Endothelial cell of umbilical vein (primary cell): ENCODE results near the gene TAGLN2. TPM values are rescaled to one million over a fixed set of nuclear protein-coding genes. Genes with fewer than 3 reads are reported as not detected.
A peak's percentile ranks its signal among the peaks of the same experiment; 100 is the strongest.

Experiments used
- BruUV-seq: library from RNA; stranded (reverse); fragments of 400-500 nt; replicated peaks from 2 replicates; lab custom pipeline; 2021; lab: Mats Ljungman, UMichigan
- CTCF ChIA-PET: fragments of 300-600, 350-600 bp; sonication (Branson Sonifier 250); formaldehyde crosslinking; loops from one replicate; lab custom pipeline; 2021; ENCODE audit warnings: antibody characterized with exemption, inconsistent platforms; lab: Charles Lee
- POLR2A ChIA-PET: fragments of 300-600, 350-600 bp; sonication (Branson Sonifier 250); formaldehyde crosslinking; loops from one replicate; lab custom pipeline; 2021; ENCODE audit warnings: antibody characterized with exemption, inconsistent platforms; lab: Charles Lee
- DNase-seq: peaks from one replicate; pipeline ENCODE4 v3.0.0-alpha.2; 2011; ENCODE audit warnings: low read depth, low spot score
- FAIRE-seq: peaks from 2 replicates; lab custom pipeline; 2011; peaks lifted over from hg19 to GRCh38; lab: Jason Lieb, UNC
- H2AFZ ChIP-seq: 2 replicates; pipeline ENCODE4 v1.6.0; 2012; ENCODE audit warnings: low read depth, low read length, control low read depth, inconsistent platforms
- H3K27ac ChIP-seq: 2 replicates; pipeline ENCODE4 v1.5.1; 2011; ENCODE audit warnings: low read depth, mild to moderate bottlenecking, control low read depth, low read length, moderate library complexity; ENCODE audit not compliant: insufficient read depth
- H3K27me3 ChIP-seq, 2 experiments: 2 replicates each; pipeline versions ENCODE4 v1.6.0 to v1.6.1; 2011; ENCODE audit warnings: low read length in 2 of 2, mixed read lengths in 1 of 2; ENCODE audit not compliant: control insufficient read depth in 2 of 2, insufficient read depth in 2 of 2
- H3K36me3 ChIP-seq, 2 experiments: 2 replicates in 1 of 2; 3 replicates in 1 of 2; pipeline ENCODE4 v1.5.1; 2011; ENCODE audit warnings: low read length in 2 of 2, mild to moderate bottlenecking in 1 of 2, moderate library complexity in 1 of 2; ENCODE audit not compliant: control insufficient read depth in 2 of 2, insufficient read depth in 2 of 2; ENCODE audit errors: extremely low read depth in 1 of 2
- H3K4me1 ChIP-seq: 3 replicates; pipeline ENCODE4 v1.5.1; 2011; ENCODE audit warnings: mild to moderate bottlenecking, low read length; ENCODE audit not compliant: control insufficient read depth, insufficient read depth; ENCODE audit errors: extremely low read depth
- H3K4me2 ChIP-seq: 2 replicates; pipeline ENCODE4 v1.6.1; 2011; ENCODE audit warnings: low read length, control low read depth, mixed read lengths; ENCODE audit not compliant: insufficient read depth
- H3K4me3 ChIP-seq, 3 experiments: fragments of 200-600 bp in 1 of 3; sonication (generic), shearing (Covaris generic) in 1 of 3; replicated peaks in 1 of 3; 2 replicates each; pipeline ENCODE4 v1.5.1; 2011 to 2016; ENCODE audit warnings: control low read depth in 3 of 3, low read length in 3 of 3, mild to moderate bottlenecking in 2 of 3, inconsistent platforms in 1 of 3, low read depth in 1 of 3, moderate library complexity in 1 of 3; ENCODE audit not compliant: insufficient read depth in 1 of 3
- H3K79me2 ChIP-seq: 2 replicates; pipeline ENCODE4 v1.6.0; 2012; ENCODE audit warnings: low read length, inconsistent platforms; ENCODE audit not compliant: control insufficient read depth, insufficient read depth
- H3K9ac ChIP-seq: replicated peaks from 2 replicates; pipeline ENCODE3; 2011; ENCODE audit warnings: low read length, control low read depth; ENCODE audit not compliant: insufficient read depth; ENCODE audit errors: extremely low read depth
- H3K9me1 ChIP-seq: replicated peaks from 3 replicates; pipeline ENCODE4 v1.6.0; 2011; ENCODE audit warnings: mild to moderate bottlenecking, low read length; ENCODE audit not compliant: control insufficient read depth, insufficient read depth; ENCODE audit errors: extremely low read depth
- H3K9me3 ChIP-seq: replicated peaks from 2 replicates; pipeline ENCODE4 v1.5.1; 2012; ENCODE audit warnings: low read length, inconsistent platforms; ENCODE audit not compliant: control insufficient read depth, insufficient read depth
- H4K20me1 ChIP-seq: replicated peaks from 2 replicates; pipeline ENCODE3; 2011; ENCODE audit warnings: mild to moderate bottlenecking, low read length; ENCODE audit not compliant: control insufficient read depth, insufficient read depth; ENCODE audit errors: extremely low read depth
- EZH2 ChIP-seq: IDR thresholded peaks from 2 replicates; pipeline ENCODE4 v1.6.1; 2012; ENCODE audit warnings: borderline replicate concordance, low read depth, mild to moderate bottlenecking, moderate library complexity, low read length, inconsistent platforms; ENCODE audit not compliant: severe bottlenecking
- FOS ChIP-seq: IDR thresholded peaks from 2 replicates; pipeline ENCODE4 v1.6.1; 2011; ENCODE audit warnings: mild to moderate bottlenecking, low read length, moderate library complexity, borderline replicate concordance; ENCODE audit not compliant: insufficient read depth
- GATA2 ChIP-seq: IDR thresholded peaks from 2 replicates; pipeline ENCODE4 v1.7.0; 2011; ENCODE audit warnings: low read depth, mild to moderate bottlenecking, moderate library complexity, mixed read lengths, low read length; ENCODE audit not compliant: insufficient read length, insufficient read depth
- JUN ChIP-seq: IDR thresholded peaks from 2 replicates; pipeline ENCODE4 v1.6.1; 2011; ENCODE audit warnings: borderline replicate concordance, low read depth; ENCODE audit not compliant: insufficient read length, insufficient read depth
- MYC ChIP-seq: IDR thresholded peaks from one replicate; pipeline ENCODE4 v1.6.1; 2011; ENCODE audit warnings: mild to moderate bottlenecking, low read depth, low read length
- POLR2A ChIP-seq: IDR thresholded peaks from 2 replicates; pipeline ENCODE4 v1.6.1; 2012; ENCODE audit warnings: low read depth, mild to moderate bottlenecking, control low read depth, low read length
- POLR2AphosphoS5 ChIP-seq: IDR thresholded peaks from 2 replicates; pipeline ENCODE4 v1.6.1; 2012; ENCODE audit warnings: low read depth, mild to moderate bottlenecking, control low read depth, low read length, moderate library complexity; ENCODE audit not compliant: insufficient read depth
- dilution Hi-C: fragments of 300-500 bp; cut with MboI; formaldehyde crosslinking; loops from one replicate; pipeline ENCODE4 v1.15.0; 2019; ENCODE audit warnings: low sequenced_read_pairs; ENCODE audit not compliant: extremely low pct_ligation_motif_present
- intact Hi-C: fragments of 100-400 bp; cut with micrococcal nuclease; formaldehyde crosslinking; loops from one replicate; pipeline ENCODE4 v1.10.0; 2022
- polyA plus RNA-seq, 4 experiments: library from polyadenylated mRNA; depleted of rRNA in 3 of 4; stranded (reverse) in 3 of 4; unstranded in 1 of 4; fragments of >200 nt; gene quantifications; 2 replicates each; pipeline versions ENCODE4 v1.2.1 to v1.2.3, GENCODE V29; 2011 to 2012; ENCODE audit warnings: missing spikeins in 1 of 4
- total RNA-seq: library from RNA; stranded (reverse); gene quantifications from 2 replicates; pipeline ENCODE4 v1.2.3, GENCODE V29; 2021
- TF ChIP-seq, protein P1 (sequence below), 2 donors: IDR thresholded peaks; 1 replicate in 1 of 2; 2 replicates in 1 of 2; pipeline ENCODE4 v1.5.1; 2011; ENCODE audit warnings: low read length in 2 of 2, mild to moderate bottlenecking in 2 of 2, moderate library complexity in 2 of 2, control low read depth in 1 of 2, inconsistent platforms in 1 of 2, low read depth in 1 of 2; ENCODE audit not compliant: insufficient read depth in 1 of 2; ENCODE audit errors: extremely low read depth in 1 of 2
- TF ChIP-seq, protein P2 (sequence below): IDR thresholded peaks from 2 replicates; pipeline ENCODE4 v1.6.1; 2011; ENCODE audit not compliant: insufficient read depth, insufficient read length

Gene TAGLN2
- total and polyA plus RNA-seq, 2 donors (not counting 3 experiments of a cell fraction or from before 2014, with no cell fraction given), result 646 to 1,279 TPM

DNA sequence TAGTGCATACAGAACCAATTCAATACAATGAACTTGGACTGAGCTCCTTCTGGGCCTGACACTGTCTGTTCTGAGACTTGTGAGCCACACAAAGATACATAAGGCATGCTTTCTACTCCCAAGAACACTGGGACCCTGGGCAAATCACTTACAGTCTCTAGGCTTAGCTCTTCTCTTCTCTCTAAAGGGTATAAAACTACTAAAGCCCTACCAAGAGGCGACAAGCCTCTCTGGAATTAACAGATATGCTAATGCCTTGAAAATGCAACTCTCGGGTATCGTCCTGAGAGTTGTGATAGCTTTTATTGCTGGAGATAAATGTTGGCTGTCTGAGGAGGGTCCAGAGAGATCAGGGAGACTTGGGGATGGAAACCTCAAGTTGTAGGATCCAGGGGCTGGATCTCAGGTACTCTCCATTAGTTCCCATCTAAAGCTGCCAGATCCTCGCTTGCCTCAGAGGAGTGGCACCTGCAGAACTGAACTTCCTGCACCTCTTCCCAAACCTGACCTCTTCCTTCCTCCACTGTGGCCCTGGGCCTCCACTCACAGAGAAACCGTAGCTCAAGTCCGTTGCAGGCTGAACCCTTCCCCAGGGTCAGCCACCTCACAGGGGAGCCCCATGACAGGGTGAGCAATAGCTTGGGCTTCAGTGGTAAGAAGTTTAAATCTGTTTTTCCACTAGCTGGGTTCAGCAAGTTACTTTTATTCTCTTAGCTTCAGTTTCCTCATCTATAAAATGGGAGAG, 13.8 kb downstream of the TAGLN2 start:
- peaks cover 30% of the 10 kb centered on the region for H3K4me1 ChIP-seq
- BruUV-seq, result no TSS peak
- POLR2A ChIA-PET, result interaction anchor here (0.9 to 1.3 kb wide), 2 partner anchors 14 to 130 kb away, joined by 3 read pairs; partner anchors contain the start of gene TAGLN2
- no peaks in the 10 kb centered on the region for H3K9me3 ChIP-seq
- H3K4me3 ChIP-seq, result no peak overlapping the region
- H2AFZ ChIP-seq, result no peak overlapping the region
- FAIRE-seq, result peak; percentile 37
- dilution Hi-C loops (no loop called here), intact Hi-C loops (no loop called here)
- no peaks in the 10 kb centered on the region for H3K36me3 ChIP-seq
- H3K27ac ChIP-seq, result peak overlapping the region; percentile 81
- no peaks in the 10 kb centered on the region for H3K9me1 ChIP-seq
- CTCF ChIA-PET, result interaction anchor here (1.0 to 1.2 kb wide), 2 partner anchors 96 to 112 kb away, joined by 3 to 4 read pairs; no protein-coding TSS in a partner anchor
- no peak overlapping the region for H3K4me2 ChIP-seq
- H3K9ac ChIP-seq, result peak overlapping the region; percentile 62
- no peaks in the 10 kb centered on the region for H3K27me3 ChIP-seq
- no peak for TF ChIP-seq MYC
- TF ChIP-seq, protein P1, sequence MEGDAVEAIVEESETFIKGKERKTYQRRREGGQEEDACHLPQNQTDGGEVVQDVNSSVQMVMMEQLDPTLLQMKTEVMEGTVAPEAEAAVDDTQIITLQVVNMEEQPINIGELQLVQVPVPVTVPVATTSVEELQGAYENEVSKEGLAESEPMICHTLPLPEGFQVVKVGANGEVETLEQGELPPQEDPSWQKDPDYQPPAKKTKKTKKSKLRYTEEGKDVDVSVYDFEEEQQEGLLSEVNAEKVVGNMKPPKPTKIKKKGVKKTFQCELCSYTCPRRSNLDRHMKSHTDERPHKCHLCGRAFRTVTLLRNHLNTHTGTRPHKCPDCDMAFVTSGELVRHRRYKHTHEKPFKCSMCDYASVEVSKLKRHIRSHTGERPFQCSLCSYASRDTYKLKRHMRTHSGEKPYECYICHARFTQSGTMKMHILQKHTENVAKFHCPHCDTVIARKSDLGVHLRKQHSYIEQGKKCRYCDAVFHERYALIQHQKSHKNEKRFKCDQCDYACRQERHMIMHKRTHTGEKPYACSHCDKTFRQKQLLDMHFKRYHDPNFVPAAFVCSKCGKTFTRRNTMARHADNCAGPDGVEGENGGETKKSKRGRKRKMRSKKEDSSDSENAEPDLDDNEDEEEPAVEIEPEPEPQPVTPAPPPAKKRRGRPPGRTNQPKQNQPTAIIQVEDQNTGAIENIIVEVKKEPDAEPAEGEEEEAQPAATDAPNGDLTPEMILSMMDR (IDR thresholded peaks at IDR 0.05; ENCODE audit: extremely low read depth in 1 of 2, insufficient read depth in 1 of 2, low read depth in 1 of 2, low read length in 2 of 2), result no peak
- no peak for TF ChIP-seq JUN
- TF ChIP-seq POLR2AphosphoS5, result no peak
- TF ChIP-seq POLR2A, result no peak
- no peak for TF ChIP-seq EZH2
- TF ChIP-seq FOS, result no peak
- no peak for TF ChIP-seq GATA2
- TF ChIP-seq, protein P2, sequence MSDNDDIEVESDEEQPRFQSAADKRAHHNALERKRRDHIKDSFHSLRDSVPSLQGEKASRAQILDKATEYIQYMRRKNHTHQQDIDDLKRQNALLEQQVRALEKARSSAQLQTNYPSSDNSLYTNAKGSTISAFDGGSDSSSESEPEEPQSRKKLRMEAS, result no peak
- peak; percentile 14 for DNase-seq
- H3K79me2 ChIP-seq, result no peaks in the 10 kb centered on the region
- no peaks in the 10 kb centered on the region for H4K20me1 ChIP-seq
